CD14-positive monocyte (primary cell): Measurements from ENCODE around the gene AKAP8L. TPM values are rescaled to one million over a fixed set of nuclear protein-coding genes. Genes with fewer than 3 reads are reported as not detected.

Experiments used
- DNase-seq, 3 donors: peaks; one replicate each; pipeline ENCODE4 v3.0.0-alpha.2; 2011 to 2022
- H2AFZ ChIP-seq: 2 replicates; pipeline ENCODE4 v1.6.0; 2012; ENCODE audit warnings: mild to moderate bottlenecking, low read depth, low read length, inconsistent platforms; ENCODE audit not compliant: insufficient read depth, poor library complexity, severe bottlenecking
- H3K27ac ChIP-seq, 2 donors: 1 replicate in 1 of 2; 2 replicates in 1 of 2; pipeline ENCODE4 v1.5.1; 2012 to 2013; ENCODE audit warnings: low read length in 2 of 2, control low read depth in 1 of 2, inconsistent platforms in 1 of 2, low read depth in 1 of 2, mild to moderate bottlenecking in 1 of 2
- H3K27me3 ChIP-seq, 2 donors: one replicate each; pipeline versions ENCODE4 v1.6.0 to v1.6.1; 2011 to 2013; ENCODE audit warnings: low read length in 2 of 2; ENCODE audit not compliant: control insufficient read depth in 2 of 2, insufficient read depth in 2 of 2
- H3K36me3 ChIP-seq, 2 donors: replicated peaks in 1 of 2; 1 replicate in 1 of 2; 2 replicates in 1 of 2; pipeline versions ENCODE4 v1.5.1 to v1.6.1; 2012 to 2013; ENCODE audit warnings: low read length in 2 of 2, control low read depth in 1 of 2, inconsistent platforms in 1 of 2, mild to moderate bottlenecking in 1 of 2; ENCODE audit not compliant: insufficient read depth in 2 of 2, control insufficient read depth in 1 of 2
- H3K4me1 ChIP-seq, 2 donors: 1 replicate in 1 of 2; 2 replicates in 1 of 2; pipeline versions ENCODE4 v1.5.1 to v1.6.1; 2012 to 2013; ENCODE audit warnings: low read length in 2 of 2, control low read depth in 1 of 2, inconsistent platforms in 1 of 2, mild to moderate bottlenecking in 1 of 2, moderate library complexity in 1 of 2; ENCODE audit not compliant: insufficient read depth in 2 of 2, control insufficient read depth in 1 of 2
- H3K4me2 ChIP-seq: replicated peaks from 2 replicates; pipeline ENCODE3; 2012; ENCODE audit warnings: low read length, moderate library complexity, mild to moderate bottlenecking; ENCODE audit not compliant: poor library complexity, severe bottlenecking; ENCODE audit errors: extremely low read depth
- H3K4me3 ChIP-seq, 3 experiments: fragments of 200-600 bp in 1 of 3; sonication (generic) in 1 of 3; replicated peaks in 1 of 3; 1 replicate in 2 of 3; 2 replicates in 1 of 3; pipeline ENCODE4 v1.5.1; 2011 to 2013; ENCODE audit warnings: low read length in 3 of 3, mild to moderate bottlenecking in 3 of 3, control low read depth in 2 of 3, low read depth in 2 of 3, inconsistent platforms in 1 of 3, moderate library complexity in 1 of 3
- H3K79me2 ChIP-seq: 2 replicates; pipeline ENCODE4 v1.6.0; 2012; ENCODE audit warnings: mild to moderate bottlenecking, control low read depth, inconsistent platforms, low read length, moderate library complexity; ENCODE audit not compliant: insufficient read depth
- H3K9ac ChIP-seq: 2 replicates; pipeline ENCODE4 v1.6.0; 2017; ENCODE audit warnings: low read length, mild to moderate bottlenecking; ENCODE audit not compliant: insufficient read depth, poor library complexity, severe bottlenecking
- H3K9me3 ChIP-seq, 2 donors: replicated peaks in 1 of 2; 1 replicate in 1 of 2; 2 replicates in 1 of 2; pipeline versions ENCODE4 v1.5.1 to v1.6.1; 2012 to 2013; ENCODE audit warnings: low read length in 2 of 2, control low read depth in 1 of 2; ENCODE audit not compliant: control insufficient read depth in 1 of 2, insufficient read depth in 1 of 2
- H4K20me1 ChIP-seq: 2 replicates; pipeline ENCODE4 v1.6.0; 2012; ENCODE audit warnings: mild to moderate bottlenecking, low read length, control low read depth, moderate library complexity; ENCODE audit not compliant: insufficient read depth
- H3K27ac Mint-ChIP-seq, 7 donors: one replicate each; pipeline ENCODE4 v1.8.0; 2020; ENCODE audit warnings: mild to moderate bottlenecking in 7 of 7, mixed read lengths in 7 of 7, moderate library complexity in 6 of 7, inconsistent platforms in 2 of 7
- H3K27me3 Mint-ChIP-seq, 3 donors: one replicate each; pipeline ENCODE4 v1.8.0; 2021 to 2022; ENCODE audit warnings: low read depth in 3 of 3, mild to moderate bottlenecking in 3 of 3, mixed read lengths in 3 of 3, moderate library complexity in 3 of 3, inconsistent platforms in 1 of 3
- H3K36me3 Mint-ChIP-seq, 2 donors: one replicate each; pipeline ENCODE4 v1.8.0; 2020; ENCODE audit warnings: mixed read lengths in 2 of 2, inconsistent platforms in 1 of 2, mild to moderate bottlenecking in 1 of 2
- H3K4me1 Mint-ChIP-seq: one replicate; pipeline ENCODE4 v1.8.0; 2020; ENCODE audit warnings: mild to moderate bottlenecking, mixed read lengths
- H3K4me3 Mint-ChIP-seq, 2 donors: one replicate each; pipeline ENCODE4 v1.8.0; 2020; ENCODE audit warnings: mild to moderate bottlenecking in 2 of 2, mixed read lengths in 2 of 2, moderate library complexity in 1 of 2
- H3K9me3 Mint-ChIP-seq, 7 donors: one replicate each; pipeline ENCODE4 v1.8.0; 2020 to 2022; ENCODE audit warnings: mixed read lengths in 7 of 7, mild to moderate bottlenecking in 6 of 7, moderate library complexity in 6 of 7, inconsistent platforms in 2 of 7
- WGBS: methylation state at CpG from one replicate; pipeline ENCODE4 v1.1.5; 2013; ENCODE audit warnings: missing lambda C conversion rate; ENCODE audit not compliant: insufficient coverage; 5-methylcytosine and 5-hydroxymethylcytosine counted together
- intact Hi-C, 2 donors: fragments of 100-400 bp; cut with micrococcal nuclease; formaldehyde crosslinking; loops; one replicate each; pipeline versions ENCODE4 v1.15.0 to v1.15.1; 2023
- polyA plus RNA-seq, 3 donors: library from polyadenylated mRNA; depleted of rRNA in 1 of 3; unstranded in 2 of 3; stranded (reverse) in 1 of 3; fragments of 300-500 nt in 2 of 3; fragments of >200 nt in 1 of 3; fragmentation: Illumina TruSeq in 2 of 3; gene quantifications; 1 replicate in 2 of 3; 2 replicates in 1 of 3; pipeline ENCODE4 v1.2.3, GENCODE V29; 2012 to 2021
- TF ChIP-seq, protein P1 (sequence below): fragments of 200-600 bp; IDR thresholded peaks from one replicate; pipeline ENCODE4 v1.8.0; 2022; ENCODE audit warnings: antibody characterized with exemption, mild to moderate bottlenecking

AKAP8L gene
- polyA plus RNA-seq, 3 donors = 21.4 to 103 (median 39.0) TPM

DNA sequence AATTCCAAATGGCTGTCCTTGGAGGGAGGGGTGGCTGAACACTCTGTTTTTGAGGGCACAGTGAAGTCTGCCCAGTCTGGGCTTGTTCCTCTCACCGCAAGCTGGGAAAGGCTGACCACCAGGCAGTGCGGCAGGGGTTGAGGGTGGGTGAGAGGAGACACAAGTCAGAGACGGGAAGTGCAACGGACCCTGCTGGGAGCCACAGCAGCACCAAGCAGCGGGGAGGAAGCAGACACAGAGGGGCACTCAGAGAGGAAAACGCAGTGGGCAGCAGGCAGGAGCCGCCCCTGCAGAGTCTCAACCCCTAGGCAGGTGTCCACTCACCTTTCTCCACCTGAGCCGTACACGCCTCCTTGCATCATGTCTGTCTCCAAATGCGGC lies 15.6 kb downstream of the AKAP8L start:
- Mint-ChIP-seq H3K9me3 (peaks cover 0 to 1% (median 0%) of the 10 kb centered on the region in 7 donors), H3K27me3 (no peaks in the 10 kb centered on the region), H3K4me3 (no peak overlapping the region), H3K4me1 (peaks cover 3% of the 10 kb centered on the region), H3K36me3 (peaks cover 53 to 80% of the 10 kb centered on the region in 2 donors), H3K27ac (peak overlapping the region in 2 of 7 donors; percentile 22 to 37)
- H4K20me1 ChIP-seq = peaks cover 91% of the 10 kb centered on the region
- H3K79me2 ChIP-seq = peaks cover 70% of the 10 kb centered on the region
- H3K4me1 ChIP-seq = no peaks in the 10 kb centered on the region
- H3K36me3 ChIP-seq = peaks cover 74 to 97% of the 10 kb centered on the region in 2 donors
- no peak overlapping the region for H2AFZ ChIP-seq
- WGBS = 98% methylated on average over 10 of the region's 10 CpGs
- H3K9me3 ChIP-seq = no peaks in the 10 kb centered on the region
- H3K4me3 ChIP-seq = no peak overlapping the region
- intact Hi-C loops = no loop called here
- TF ChIP-seq, protein P1, sequence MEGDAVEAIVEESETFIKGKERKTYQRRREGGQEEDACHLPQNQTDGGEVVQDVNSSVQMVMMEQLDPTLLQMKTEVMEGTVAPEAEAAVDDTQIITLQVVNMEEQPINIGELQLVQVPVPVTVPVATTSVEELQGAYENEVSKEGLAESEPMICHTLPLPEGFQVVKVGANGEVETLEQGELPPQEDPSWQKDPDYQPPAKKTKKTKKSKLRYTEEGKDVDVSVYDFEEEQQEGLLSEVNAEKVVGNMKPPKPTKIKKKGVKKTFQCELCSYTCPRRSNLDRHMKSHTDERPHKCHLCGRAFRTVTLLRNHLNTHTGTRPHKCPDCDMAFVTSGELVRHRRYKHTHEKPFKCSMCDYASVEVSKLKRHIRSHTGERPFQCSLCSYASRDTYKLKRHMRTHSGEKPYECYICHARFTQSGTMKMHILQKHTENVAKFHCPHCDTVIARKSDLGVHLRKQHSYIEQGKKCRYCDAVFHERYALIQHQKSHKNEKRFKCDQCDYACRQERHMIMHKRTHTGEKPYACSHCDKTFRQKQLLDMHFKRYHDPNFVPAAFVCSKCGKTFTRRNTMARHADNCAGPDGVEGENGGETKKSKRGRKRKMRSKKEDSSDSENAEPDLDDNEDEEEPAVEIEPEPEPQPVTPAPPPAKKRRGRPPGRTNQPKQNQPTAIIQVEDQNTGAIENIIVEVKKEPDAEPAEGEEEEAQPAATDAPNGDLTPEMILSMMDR = no peak
- DNase-seq = no peak
- no peak overlapping the region for H3K4me2 ChIP-seq
- H3K27ac ChIP-seq = no peak overlapping the region
- H3K27me3 ChIP-seq = no peaks in the 10 kb centered on the region
- H3K9ac ChIP-seq = no peak overlapping the region

DNA sequence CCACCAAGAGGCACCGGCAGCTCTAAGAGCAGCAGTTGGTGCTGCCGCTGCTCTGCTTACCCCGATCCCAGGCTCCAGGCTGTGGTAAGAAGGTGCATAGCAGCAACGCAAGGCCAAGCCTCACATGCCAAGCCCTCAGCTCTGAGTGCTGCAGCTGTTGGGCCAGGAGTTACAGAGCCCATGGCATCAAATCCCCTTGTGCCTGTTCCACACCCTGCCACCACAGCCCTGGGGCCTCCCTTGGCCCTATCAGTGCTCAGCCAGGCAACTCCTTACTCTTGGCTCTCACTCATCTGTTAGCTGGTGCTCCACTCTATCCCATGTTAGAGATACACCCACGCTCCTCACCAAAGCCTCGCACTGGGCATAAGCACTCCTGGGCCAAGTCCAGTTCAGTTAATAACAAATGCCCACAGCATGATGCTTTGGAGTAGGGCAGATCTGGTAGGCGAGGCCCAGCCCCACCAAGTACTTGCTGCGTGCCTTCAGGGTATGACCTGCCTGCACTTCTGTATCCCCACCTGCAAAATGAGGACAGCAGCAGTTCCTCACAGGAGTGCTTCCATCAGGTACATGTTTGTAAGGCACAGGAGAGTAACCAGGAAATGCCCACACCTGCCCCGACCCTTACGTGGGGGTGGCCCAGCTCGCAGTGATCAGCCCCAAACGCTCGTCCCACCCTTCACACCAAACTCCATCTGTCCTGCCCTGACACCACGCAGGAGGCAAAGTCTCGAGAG lies 16.2 kb downstream of the AKAP8L start:
- no peak for DNase-seq
- peaks cover 3% of the 10 kb centered on the region for H3K4me1 Mint-ChIP-seq
- no peak overlapping the region for H3K27ac ChIP-seq
- WGBS = 99% methylated on average over 7 of the region's 15 CpGs
- TF ChIP-seq, protein P1 = no peak
- H3K4me2 ChIP-seq = no peak overlapping the region
- H3K27me3 Mint-ChIP-seq = no peaks in the 10 kb centered on the region
- no peak overlapping the region for H2AFZ ChIP-seq
- H3K4me3 ChIP-seq = no peak overlapping the region
- H4K20me1 ChIP-seq = peaks cover 91% of the 10 kb centered on the region
- H3K9me3 ChIP-seq = no peaks in the 10 kb centered on the region
- intact Hi-C loops = no loop called here
- peaks cover 64% of the 10 kb centered on the region for H3K79me2 ChIP-seq
- H3K27me3 ChIP-seq = no peaks in the 10 kb centered on the region
- no peak overlapping the region for H3K4me3 Mint-ChIP-seq
- no peaks in the 10 kb centered on the region for H3K4me1 ChIP-seq
- H3K27ac Mint-ChIP-seq = peak overlapping the region in 2 of 7 donors; percentile 22 to 37
- peaks cover 0 to 1% (median 0%) of the 10 kb centered on the region in 7 donors for H3K9me3 Mint-ChIP-seq
- H3K36me3 Mint-ChIP-seq = peaks cover 55 to 80% of the 10 kb centered on the region in 2 donors
- peaks cover 79 to 97% of the 10 kb centered on the region in 2 donors for H3K36me3 ChIP-seq
- H3K9ac ChIP-seq = no peak overlapping the region
